Posterior vena cava (tissue), 2 donors: ENCODE measurements around the gene CD151. TPM values are rescaled to one million over a fixed set of nuclear protein-coding genes. Genes with fewer than 3 reads are reported as not detected.
A peak's percentile ranks its signal among the peaks of the same experiment; 100 is the strongest.

Experiments
- DNase-seq: peaks from one replicate; pipeline ENCODE4 v3.0.0-alpha.2; 2020; ENCODE audit warnings: low spot score
- intact Hi-C, 2 donors: fragments of 100-400 bp; cut with DNase I; formaldehyde crosslinking; loops; one replicate each; pipeline versions ENCODE4 v1.14.1 to v1.14.2; 2022 to 2023
- total RNA-seq, 2 donors: library from RNA; stranded (reverse); fragmentation: NEBNext Ultra II Directional; extraction: Animal tissue kit (Norgen Biotek cat#: 25700); gene quantifications; one replicate each; pipeline ENCODE4 v1.2.1, GENCODE V29; 2021
- donor health status: DM: yes; HTN: yes; CAD: no.
- donor health status: DM: yes; HTN: yes; CAD: no.

The CD151 gene
- total RNA-seq, 2 donors from 2014 or later, result 473 to 490 TPM

- intact Hi-C loops, result loop anchor here in 1 of 2 donors (10.0 kb wide), 1 partner anchor 131 kb away; no protein-coding TSS in a partner anchor
- DNase-seq, result peak; percentile 93
Observed at GRCh38 chr11:795634-796564, 36.9 kb upstream of the CD151 start.

- DNase-seq, result no peak
- intact Hi-C loops, result loop anchor here in 1 of 2 donors (10.0 kb wide), 1 partner anchor 132 kb away; no protein-coding TSS in a partner anchor
Observed at GRCh38 chr11:796565-797295, 36.0 kb upstream of the CD151 start.

- DNase-seq, result peak; percentile 90
Observed at GRCh38 chr11:797296-798092, 35.3 kb upstream of the CD151 start.

DNA sequence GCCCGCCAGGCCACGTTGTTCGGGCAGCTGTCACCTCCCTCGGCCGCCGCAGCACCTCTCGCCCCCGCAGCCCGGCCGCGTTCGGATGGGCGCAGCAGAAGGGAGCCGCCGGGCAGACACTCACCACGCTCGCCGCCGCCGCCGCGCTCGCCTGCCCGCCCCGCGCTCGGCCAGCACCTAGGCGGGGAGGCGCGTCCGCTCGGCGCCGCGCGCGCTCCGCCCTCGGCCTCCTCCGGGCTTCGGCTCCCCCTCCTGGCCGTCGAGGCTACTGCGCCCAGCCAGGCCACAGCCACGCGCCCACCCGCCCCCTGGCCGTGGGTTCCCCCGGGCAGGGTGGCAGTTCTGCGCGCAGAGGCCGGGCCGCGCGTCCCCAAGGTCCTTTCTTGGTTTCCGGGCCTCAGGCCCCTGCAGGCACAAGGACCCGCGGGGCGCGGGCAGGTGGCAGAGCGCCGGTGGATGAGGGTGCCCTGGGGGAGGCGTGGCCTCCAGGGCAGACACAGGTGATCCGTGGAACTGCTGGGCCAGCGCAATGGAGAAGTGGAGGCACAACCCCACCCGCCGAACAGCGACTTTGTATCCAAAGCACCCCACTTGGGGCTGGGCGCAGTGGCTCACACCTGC lies 34.5 kb upstream of the CD151 start, which contains the start of gene SLC25A22:
TSS of gene SLC25A22 (minus strand) at position 189 of the 621 bp plus-strand sequence. CDS start 3,275 bp downstream, outside the sequence.
- intact Hi-C loops, result loop anchor here in 1 of 2 donors (10.0 kb wide), 1 partner anchor 133 kb away; no protein-coding TSS in a partner anchor
- DNase-seq, result peak; percentile 92

More at GRCh38 chr11:797296-798092, 35.3 kb upstream of the CD151 start:
- intact Hi-C loops, result loop anchor here in 1 of 2 donors (10.0 kb wide), 1 partner anchor 133 kb away; no protein-coding TSS in a partner anchor

GRCh38 chr11:799641-800316 lies 33.0 kb upstream of the CD151 start:
- no peak for DNase-seq
- intact Hi-C loops, result loop anchor here (10.0 kb wide), 2 partner anchors 55 to 135 kb away; partner anchors contain the start of gene TALDO1 (in 1 of the 2)

GRCh38 chr11:800473-800872 lies 32.3 kb upstream of the CD151 start:
- intact Hi-C loops, result loop anchor here in 1 of 2 donors (10.0 kb wide), 1 partner anchor 56 kb away; the partner anchor contains the start of gene TALDO1
- DNase-seq, result no peak

DNA sequence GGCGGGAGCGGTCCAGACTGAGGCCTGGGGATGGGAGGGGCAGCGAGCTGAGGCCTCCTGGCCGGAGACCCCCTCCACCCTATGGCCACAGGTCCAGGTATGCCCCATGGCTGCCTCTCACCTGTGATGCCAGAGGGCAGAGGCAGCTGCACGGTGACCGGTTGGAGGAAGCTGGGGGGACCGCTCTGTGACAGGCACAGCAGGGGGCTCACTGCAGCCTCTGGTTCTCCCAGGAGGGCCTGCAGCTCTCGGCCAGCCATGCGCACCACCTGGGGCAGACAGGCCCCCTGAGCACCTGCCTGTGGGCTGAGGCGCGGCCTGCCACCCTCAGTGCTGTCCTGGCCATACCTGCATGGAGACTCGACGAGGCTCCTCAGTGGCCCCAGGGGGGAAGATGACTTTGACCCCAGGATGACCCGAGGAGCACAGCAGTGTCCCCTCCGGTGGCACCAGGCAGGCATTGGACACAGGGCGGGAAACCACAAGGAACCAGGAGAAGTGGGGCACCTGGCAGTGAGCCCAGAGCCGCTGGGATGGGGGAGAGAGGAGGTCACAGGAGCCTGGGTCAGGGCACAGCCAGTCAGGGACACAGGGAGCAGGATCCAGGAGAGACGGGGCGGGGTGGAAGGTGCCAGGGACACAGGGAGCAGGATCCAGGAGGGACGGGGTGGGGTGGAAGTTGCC lies 31.5 kb upstream of the CD151 start:
- DNase-seq, result no peak
- intact Hi-C loops, result loop anchor here in 1 of 2 donors (10.0 kb wide), 1 partner anchor 56 kb away; the partner anchor contains the start of gene TALDO1

- DNase-seq, result no peak
- intact Hi-C loops, result loop anchor here in 1 of 2 donors (10.0 kb wide), 1 partner anchor 57 kb away; the partner anchor contains the start of gene TALDO1
Observed at GRCh38 chr11:802018-802617, 30.6 kb upstream of the CD151 start.

- no peak for DNase-seq
Observed at GRCh38 chr11:802693-803466, 29.9 kb upstream of the CD151 start.

DNA sequence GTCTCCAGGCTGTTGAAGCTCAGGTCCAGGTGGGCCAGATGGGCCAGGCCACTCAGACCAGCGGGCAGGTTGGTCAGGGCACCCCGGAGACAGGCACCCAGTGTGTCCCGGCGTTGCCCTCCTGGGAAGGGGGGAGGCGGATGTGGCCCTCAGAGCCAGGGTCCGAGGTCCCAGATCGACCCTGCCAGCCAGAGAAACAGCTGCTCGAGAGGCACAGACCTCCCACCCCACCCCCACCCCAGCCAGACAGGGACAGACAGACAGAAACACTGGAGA lies 29.3 kb upstream of the CD151 start:
- DNase-seq, result peak; percentile 80
- intact Hi-C loops, result loop anchor here in 1 of 2 donors (10.0 kb wide), 1 partner anchor 59 kb away; the partner anchor contains the start of gene TALDO1

More at GRCh38 chr11:802693-803466, 29.9 kb upstream of the CD151 start:
- intact Hi-C loops, result loop anchor here in 1 of 2 donors (10.0 kb wide), 1 partner anchor 58 kb away; the partner anchor contains the start of gene TALDO1

DNA sequence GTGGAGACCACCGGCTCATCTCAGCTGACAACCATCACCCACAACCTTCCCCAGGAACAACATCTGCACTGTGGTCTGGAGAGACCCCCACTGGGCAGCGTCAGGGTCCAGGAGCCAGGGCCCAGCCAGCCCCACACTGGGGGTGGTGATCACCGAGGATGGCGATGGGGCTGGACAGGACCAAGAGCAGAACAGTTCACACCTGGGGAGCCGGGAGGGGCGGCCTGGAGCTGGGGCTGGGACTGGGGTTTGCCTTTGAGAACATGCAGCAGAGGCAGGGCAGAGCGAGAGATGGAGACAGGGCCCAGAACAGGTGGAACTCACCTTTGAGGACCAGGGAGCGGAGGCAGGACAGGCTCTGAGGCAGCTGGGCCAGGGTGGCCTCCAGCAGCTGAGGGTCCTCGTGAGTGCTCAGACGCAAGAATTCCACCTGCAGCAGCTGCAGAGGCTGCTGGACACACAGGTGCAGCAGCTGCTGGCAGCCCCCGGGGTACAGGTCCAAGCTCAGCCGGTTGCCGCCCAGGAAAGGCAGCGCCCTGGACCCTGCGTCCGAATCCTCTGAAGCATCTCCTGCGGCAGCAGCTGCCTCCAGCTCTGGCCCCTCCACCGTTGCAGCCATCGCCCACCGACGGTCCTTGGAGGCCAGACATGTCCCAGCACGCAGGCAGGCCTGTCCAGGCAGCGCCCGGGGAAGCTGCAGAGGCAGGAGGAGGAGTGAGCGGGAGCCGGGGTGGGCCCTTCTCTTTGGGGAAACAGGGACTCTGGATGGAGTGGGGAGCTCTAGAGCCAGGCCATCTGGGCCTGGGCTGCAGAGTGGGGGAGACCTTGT lies 28.8 kb upstream of the CD151 start:
- intact Hi-C loops, result loop anchor here in 1 of 2 donors (10.0 kb wide), 1 partner anchor 59 kb away; the partner anchor contains the start of gene TALDO1

DNA sequence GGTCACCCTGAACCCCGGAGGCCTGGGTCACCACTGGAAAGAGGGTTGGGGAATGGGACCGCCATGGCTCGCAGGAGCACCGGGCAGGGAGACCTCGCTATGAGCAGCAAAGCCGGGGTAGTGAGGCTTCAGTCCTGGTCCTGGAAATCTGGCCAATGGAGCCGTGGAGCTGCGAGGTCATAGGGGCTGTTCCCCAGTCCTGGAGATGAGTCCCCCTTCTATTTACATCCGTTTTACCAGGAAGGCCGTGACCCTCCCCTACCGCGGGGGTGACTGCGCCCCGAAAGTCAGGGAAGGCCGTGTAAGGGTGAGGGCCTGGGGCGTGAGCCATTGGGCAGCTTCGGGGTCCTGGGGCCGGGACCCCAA lies 28.2 kb upstream of the CD151 start:
- DNase-seq, result no peak
- intact Hi-C loops, result loop anchor here in 1 of 2 donors (10.0 kb wide), 1 partner anchor 60 kb away; the partner anchor contains the start of gene TALDO1

More for the DNA sequence above, 28.8 kb upstream of the CD151 start:
- peak; percentile 82 for DNase-seq

- intact Hi-C loops, result loop anchor here in 1 of 2 donors (10.0 kb wide), 1 partner anchor 64 kb away; the partner anchor contains the start of gene TALDO1
Observed at GRCh38 chr11:808427-809286, 24.1 kb upstream of the CD151 start.

More at GRCh38 chr11:808427-809286, 24.1 kb upstream of the CD151 start:
- peak; percentile 95 for DNase-seq
